BLaER1 (cell line): ENCODE measurements around the gene KHDC3L.
A peak's percentile ranks its signal among the peaks of the same experiment; 100 is the strongest.
"Not testable (repeated sequence)": the region's sequence is repeated elsewhere in the genome, so short reads cannot be mapped to it uniquely, and the experiment has no call there.

Experiments used
- H3K27ac ChIP-seq: shearing (Covaris generic); formaldehyde crosslinking; 2 replicates; pipeline ENCODE4 v1.8.1; 2022
- H3K27me3 ChIP-seq: shearing (Covaris generic); formaldehyde crosslinking; 2 replicates; pipeline ENCODE4 v1.8.1; 2022
- H3K36me3 ChIP-seq: shearing (Covaris generic); formaldehyde crosslinking; 2 replicates; pipeline ENCODE4 v1.8.1; 2022
- H3K4me1 ChIP-seq: shearing (Covaris generic); formaldehyde crosslinking; 2 replicates; pipeline ENCODE4 v1.8.1; 2022
- H3K4me2 ChIP-seq: shearing (Covaris generic); formaldehyde crosslinking; 2 replicates; pipeline ENCODE4 v1.8.1; 2022
- H3K4me3 ChIP-seq: shearing (Covaris generic); formaldehyde crosslinking; 2 replicates; pipeline ENCODE4 v1.8.1; 2022
- H3K9ac ChIP-seq: shearing (Covaris generic); formaldehyde crosslinking; 2 replicates; pipeline ENCODE4 v1.8.1; 2022
- H3K9me3 ChIP-seq: shearing (Covaris generic); formaldehyde crosslinking; 2 replicates; pipeline ENCODE4 v1.8.1; 2022
- H4K20me1 ChIP-seq: shearing (Covaris generic); formaldehyde crosslinking; 2 replicates; pipeline ENCODE4 v1.8.1; 2022
- Cebpa-rat ChIP-seq: shearing (Covaris generic); IDR thresholded peaks from 2 replicates; pipeline ENCODE4 v1.8.1; 2022

Gene KHDC3L

DNA sequence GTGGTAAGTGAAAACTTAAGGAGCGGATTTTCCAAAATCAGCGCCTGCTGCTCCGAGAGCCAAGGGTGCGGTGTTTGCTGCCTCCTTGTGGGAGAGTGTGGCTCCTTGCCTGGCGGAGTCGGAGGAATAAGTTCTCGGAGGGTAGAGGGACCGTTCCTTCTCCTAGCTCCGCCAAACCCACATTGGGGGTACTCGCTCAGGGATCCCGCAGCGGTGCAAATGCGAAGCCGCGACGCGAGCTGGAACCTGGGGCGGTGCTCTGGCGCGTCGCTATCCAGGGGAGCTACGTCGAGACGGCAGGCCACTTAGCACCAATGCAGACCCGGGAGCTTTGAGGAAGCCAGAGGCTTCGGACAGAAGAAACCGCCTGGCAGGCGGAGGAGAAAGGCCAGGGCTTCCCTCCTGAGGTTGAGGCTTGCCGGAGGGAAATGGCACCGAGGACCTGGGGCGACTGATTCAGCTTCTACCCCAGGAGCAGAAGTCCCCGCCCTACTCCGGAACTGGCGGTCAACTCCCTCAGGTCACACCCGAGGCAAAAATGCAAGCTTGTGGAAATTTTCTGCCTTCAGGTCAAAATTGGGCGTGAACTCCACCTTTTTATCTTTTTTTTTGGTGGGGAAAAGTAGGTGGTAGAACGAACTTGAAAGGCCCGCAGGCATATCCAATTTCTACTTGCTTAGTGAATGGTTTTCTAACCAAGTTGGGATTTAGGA, 26.5 kb downstream of the KHDC3L start:
- H3K27me3 ChIP-seq: peaks cover 25% of the 10 kb centered on the region
- no peak for TF ChIP-seq Cebpa-rat
- peak overlapping the region; percentile 32; the same call in 1 of the 2 replicates for H3K9ac ChIP-seq
- no peaks in the 10 kb centered on the region for H3K36me3 ChIP-seq
- no peaks in the 10 kb centered on the region for H4K20me1 ChIP-seq
- H3K4me1 ChIP-seq: peaks cover 7% of the 10 kb centered on the region; the same call in 1 of the 2 replicates
- peak overlapping the region; percentile 62 for H3K4me3 ChIP-seq
- H3K4me2 ChIP-seq: peak overlapping the region; percentile 83
- H3K27ac ChIP-seq: no peak overlapping the region
- H3K9me3 ChIP-seq: 0 out of 2 replicates have a peak, but pooled peaks cover 2% of the 10 kb centered on the region

DNA sequence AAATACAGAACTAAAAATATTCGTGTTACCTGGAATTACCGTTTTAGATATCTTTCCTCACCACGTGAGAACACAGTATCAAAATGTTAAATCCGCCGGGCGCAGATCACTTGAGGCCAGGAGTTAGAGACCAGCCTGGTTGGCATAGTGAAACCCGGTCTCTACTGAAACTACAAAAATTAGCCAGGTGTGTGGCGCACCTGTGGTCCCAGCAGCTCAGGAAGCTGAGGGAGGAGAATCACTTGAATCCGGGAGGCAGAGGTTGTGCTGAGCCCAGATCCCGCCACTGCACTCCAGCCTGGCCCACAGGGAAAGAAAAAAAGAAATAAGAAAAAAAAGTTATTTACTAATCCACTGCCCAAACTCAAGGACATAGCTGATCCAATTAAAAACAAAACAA, 27.4 kb downstream of the KHDC3L start:
- Histone ChIP-seq H3K27me3 (peaks cover 25% of the 10 kb centered on the region), H3K4me2 (0 out of 2 replicates have a peak overlapping the region, but pooled peaks have one; percentile 17), H3K4me1 (peaks cover 7% of the 10 kb centered on the region; the same call in 1 of the 2 replicates), H3K9ac (no peak overlapping the region), H3K36me3 (0 out of 2 replicates have a peak, but pooled peaks cover 3% of the 10 kb centered on the region), H4K20me1 (no peaks in the 10 kb centered on the region), H3K27ac (no peak overlapping the region), H3K4me3 (no peak overlapping the region), H3K9me3 (peaks cover 11% of the 10 kb centered on the region)
- TF ChIP-seq Cebpa-rat: no peak

DNA sequence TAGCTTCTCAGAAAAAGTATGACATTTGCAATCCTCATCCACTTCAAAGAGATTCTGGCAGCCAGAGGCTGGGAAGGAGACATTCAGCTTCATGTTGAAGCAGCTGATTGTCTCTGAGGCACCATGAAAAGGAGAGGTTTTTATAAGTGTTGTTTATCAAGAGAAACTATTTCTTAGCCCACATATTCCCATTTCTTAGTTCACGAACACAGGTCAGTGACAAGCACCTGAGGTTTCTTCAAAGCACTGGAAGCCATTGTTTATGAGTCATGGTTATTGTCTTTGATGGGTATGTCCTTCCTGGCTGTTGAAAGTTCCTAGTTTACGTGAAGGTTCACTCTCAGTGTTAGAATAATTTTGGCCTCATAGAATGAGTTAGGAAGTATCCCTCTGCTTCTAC, 29.2 kb downstream of the KHDC3L start:
- no peak overlapping the region for H3K27ac ChIP-seq
- H3K4me1 ChIP-seq: peaks cover 7% of the 10 kb centered on the region; the same call in 1 of the 2 replicates
- 0 out of 2 replicates have a peak, but pooled peaks cover 5% of the 10 kb centered on the region for H3K36me3 ChIP-seq
- no peak overlapping the region for H3K4me3 ChIP-seq
- H3K9ac ChIP-seq: no peak overlapping the region
- peaks cover 25% of the 10 kb centered on the region for H3K27me3 ChIP-seq
- no peaks in the 10 kb centered on the region for H4K20me1 ChIP-seq
- H3K4me2 ChIP-seq: no peak overlapping the region
- H3K9me3 ChIP-seq: peaks cover 16% of the 10 kb centered on the region
- no peak for TF ChIP-seq Cebpa-rat

DNA sequence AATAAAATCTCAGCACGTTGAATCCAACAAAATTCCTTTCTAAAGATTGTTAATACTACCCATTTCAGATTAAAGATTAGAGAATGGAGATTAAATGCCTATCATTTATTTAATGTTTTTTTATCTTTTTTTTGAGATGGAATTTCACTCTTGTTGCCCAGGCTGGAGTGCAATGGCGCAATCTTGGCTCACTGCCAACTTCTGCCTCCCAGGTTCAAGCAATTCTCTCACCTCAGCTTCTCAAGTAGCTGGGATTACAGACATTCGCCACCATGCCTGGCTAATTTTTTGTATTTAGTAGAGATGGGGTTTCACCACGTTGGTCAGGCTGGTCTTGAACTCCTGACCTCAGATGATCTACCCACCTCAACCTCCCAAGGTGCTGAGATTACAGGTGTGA, 29.7 kb downstream of the KHDC3L start:
- not testable (repeated sequence) for H3K4me3 ChIP-seq, H3K4me1 ChIP-seq, H3K9ac ChIP-seq, H3K27ac ChIP-seq, H3K36me3 ChIP-seq, H3K4me2 ChIP-seq, H4K20me1 ChIP-seq
- Histone ChIP-seq H3K9me3 (peaks cover 16% of the 10 kb centered on the region), H3K27me3 (peaks cover 25% of the 10 kb centered on the region)

DNA sequence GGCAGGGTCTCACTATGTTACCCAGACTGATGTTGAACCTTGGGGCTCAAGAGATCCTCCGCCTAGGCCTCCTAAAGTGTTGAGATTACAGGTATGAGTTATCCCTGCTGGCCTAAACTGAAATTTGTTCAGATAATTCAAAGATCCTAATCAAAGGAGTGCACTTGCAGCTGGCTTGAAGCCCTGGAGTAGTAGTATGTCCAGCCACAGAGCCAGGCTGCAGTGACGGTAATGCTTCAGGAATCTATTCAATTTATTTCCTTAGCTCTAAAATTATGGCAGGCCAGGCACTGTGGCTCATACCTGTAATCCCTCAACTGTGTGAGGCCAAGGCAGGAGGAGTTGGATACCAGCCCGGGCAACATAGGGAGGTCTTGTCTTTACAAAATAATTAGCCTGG, 30.8 kb downstream of the KHDC3L start:
- no peak overlapping the region for H3K4me3 ChIP-seq
- no peak overlapping the region for H3K4me2 ChIP-seq
- H4K20me1 ChIP-seq: no peaks in the 10 kb centered on the region
- H3K4me1 ChIP-seq: peaks cover 7% of the 10 kb centered on the region; the same call in 1 of the 2 replicates
- no peak for TF ChIP-seq Cebpa-rat
- H3K36me3 ChIP-seq: 0 out of 2 replicates have a peak, but pooled peaks cover 5% of the 10 kb centered on the region
- H3K27me3 ChIP-seq: peaks cover 18% of the 10 kb centered on the region
- no peak overlapping the region for H3K9ac ChIP-seq
- H3K27ac ChIP-seq: no peak overlapping the region
- peaks cover 16% of the 10 kb centered on the region for H3K9me3 ChIP-seq

DNA sequence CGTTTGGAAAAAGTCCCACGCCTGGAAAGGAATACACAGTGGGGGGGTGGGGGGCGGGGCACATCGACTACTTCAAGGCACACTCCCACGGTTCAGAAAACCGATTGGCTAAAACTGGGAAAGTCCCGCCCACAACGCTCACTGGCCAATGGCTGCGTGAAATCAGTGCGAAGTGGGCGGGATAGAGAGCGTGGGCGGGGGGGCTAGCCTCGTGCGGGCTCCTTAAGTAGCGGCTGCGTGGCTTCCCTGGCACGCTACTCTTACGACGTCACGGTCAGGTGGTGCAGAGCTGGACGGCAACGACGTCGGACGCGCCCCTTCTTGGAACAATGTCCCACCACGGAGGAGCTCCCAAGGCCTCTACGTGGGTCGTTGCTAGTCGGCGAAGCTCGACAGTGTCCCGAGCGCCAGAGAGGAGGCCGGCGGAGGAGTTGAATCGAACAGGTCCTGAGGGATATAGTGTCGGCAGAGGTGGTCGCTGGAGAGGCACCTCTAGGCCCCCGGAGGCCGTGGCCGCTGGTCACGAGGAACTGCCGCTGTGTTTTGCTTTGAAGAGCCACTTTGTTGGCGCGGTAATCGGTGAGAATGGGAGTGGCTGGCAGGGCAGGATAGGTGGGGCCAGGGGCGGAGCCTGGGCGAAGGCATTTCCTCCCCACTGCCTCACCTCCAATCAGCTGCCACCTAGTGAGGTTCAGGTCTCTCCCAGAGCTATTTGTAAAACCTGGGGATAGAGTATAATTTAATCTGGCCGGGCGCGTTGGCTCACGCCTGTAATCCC, 32.3 kb downstream of the KHDC3L start, which contains the start of gene DDX43:
Gene DDX43, plus strand, starts transcription at position 252 of the 778 bp plus-strand sequence. Its CDS starts 78 bp downstream, at position 330.
- Histone ChIP-seq H3K36me3 (0 out of 2 replicates have a peak, but pooled peaks cover 5% of the 10 kb centered on the region), H4K20me1 (no peaks in the 10 kb centered on the region), H3K9me3 (peaks cover 16% of the 10 kb centered on the region), H3K27me3 (peaks cover 4% of the 10 kb centered on the region; the same call in 1 of the 2 replicates), H3K4me2 (no peak within 1 kb of the TSS), H3K4me3 (no peak within 1 kb of the TSS), H3K4me1 (no peaks in the 10 kb centered on the region), H3K9ac (no peak within 1 kb of the TSS), H3K27ac (no peak within 1 kb of the TSS)
- no peak for TF ChIP-seq Cebpa-rat

DNA sequence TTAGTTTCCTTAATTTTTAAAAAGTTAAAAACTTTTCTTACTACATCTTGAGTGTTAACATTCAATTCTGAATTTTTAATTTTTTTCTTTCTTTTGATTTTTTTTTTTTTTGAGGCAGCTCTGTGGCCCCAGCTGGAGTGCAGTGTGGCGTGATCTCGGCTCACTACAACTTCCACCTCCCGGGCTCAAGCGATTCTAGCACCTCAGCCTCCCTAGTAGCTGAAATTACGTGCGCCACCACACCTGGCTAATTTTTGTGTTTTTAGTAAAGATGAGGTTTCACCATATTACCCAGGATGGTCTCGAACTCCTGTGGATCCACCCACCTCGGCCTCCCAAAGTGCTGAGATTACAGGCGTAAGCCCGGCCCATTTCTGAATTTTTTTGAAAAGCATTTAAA, 33.4 kb downstream of the KHDC3L start:
- no peak overlapping the region for H3K4me2 ChIP-seq
- H4K20me1 ChIP-seq: no peaks in the 10 kb centered on the region
- peaks cover 16% of the 10 kb centered on the region for H3K9me3 ChIP-seq
- no peak for TF ChIP-seq Cebpa-rat
- H3K27ac ChIP-seq: no peak overlapping the region
- H3K4me1 ChIP-seq: no peaks in the 10 kb centered on the region
- H3K4me3 ChIP-seq: no peak overlapping the region
- no peak overlapping the region for H3K9ac ChIP-seq
- 0 out of 2 replicates have a peak, but pooled peaks cover 5% of the 10 kb centered on the region for H3K36me3 ChIP-seq
- no peaks in the 10 kb centered on the region for H3K27me3 ChIP-seq

DNA sequence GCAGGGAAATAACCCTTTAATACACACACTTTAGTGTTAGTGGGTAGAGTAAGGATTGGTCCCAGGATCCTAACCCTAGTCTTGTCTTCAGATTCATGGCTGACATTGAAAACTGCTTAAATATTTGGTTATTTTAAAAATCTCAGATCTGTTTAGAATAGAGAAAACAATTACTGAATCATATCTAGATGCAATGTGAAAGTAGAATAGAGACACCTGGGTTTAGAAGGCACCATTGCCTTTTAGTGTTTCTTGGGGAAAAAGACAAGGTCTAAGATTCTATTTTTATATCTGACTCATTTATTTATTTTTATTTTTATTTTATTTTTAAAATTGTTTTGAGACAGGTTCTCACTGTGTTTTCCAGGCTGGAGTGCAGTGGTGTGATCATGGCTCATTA, 38.2 kb downstream of the KHDC3L start:
- H3K27ac ChIP-seq: no peak overlapping the region
- TF ChIP-seq Cebpa-rat: no peak

DNA sequence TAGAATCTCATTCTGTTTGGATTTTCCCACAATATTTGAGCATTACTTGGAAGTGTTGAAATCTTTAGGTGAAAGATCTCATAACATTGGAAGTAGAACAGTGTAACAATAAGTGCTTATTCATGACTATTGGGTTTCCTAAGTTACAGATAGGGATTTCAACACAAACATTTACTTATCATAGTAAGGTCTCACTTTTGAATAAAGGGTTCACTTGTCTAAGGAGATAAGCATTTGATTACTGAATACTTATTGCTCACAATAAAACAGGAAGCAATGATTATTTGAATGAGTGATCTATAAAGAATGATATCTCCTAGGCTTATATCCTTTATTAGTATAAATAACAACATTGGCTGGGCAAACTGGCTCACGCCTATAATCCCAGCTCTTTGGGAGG, 46.9 kb downstream of the KHDC3L start:
- Histone ChIP-seq H3K4me2 (no peak overlapping the region), H3K4me3 (no peak overlapping the region), H3K36me3 (no peaks in the 10 kb centered on the region), H4K20me1 (no peaks in the 10 kb centered on the region), H3K27ac (no peak overlapping the region), H3K4me1 (no peaks in the 10 kb centered on the region), H3K27me3 (no peaks in the 10 kb centered on the region), H3K9me3 (no peaks in the 10 kb centered on the region), H3K9ac (no peak overlapping the region)
- TF ChIP-seq Cebpa-rat: no peak

More for the DNA sequence above, 38.2 kb downstream of the KHDC3L start:
- no peaks in the 10 kb centered on the region for H3K9me3 ChIP-seq
- H3K4me1 ChIP-seq: no peaks in the 10 kb centered on the region
- no peak overlapping the region for H3K9ac ChIP-seq
- H3K27me3 ChIP-seq: no peaks in the 10 kb centered on the region
- no peaks in the 10 kb centered on the region for H3K36me3 ChIP-seq
- no peak overlapping the region for H3K4me2 ChIP-seq
- no peak overlapping the region for H3K4me3 ChIP-seq
- no peaks in the 10 kb centered on the region for H4K20me1 ChIP-seq

DNA sequence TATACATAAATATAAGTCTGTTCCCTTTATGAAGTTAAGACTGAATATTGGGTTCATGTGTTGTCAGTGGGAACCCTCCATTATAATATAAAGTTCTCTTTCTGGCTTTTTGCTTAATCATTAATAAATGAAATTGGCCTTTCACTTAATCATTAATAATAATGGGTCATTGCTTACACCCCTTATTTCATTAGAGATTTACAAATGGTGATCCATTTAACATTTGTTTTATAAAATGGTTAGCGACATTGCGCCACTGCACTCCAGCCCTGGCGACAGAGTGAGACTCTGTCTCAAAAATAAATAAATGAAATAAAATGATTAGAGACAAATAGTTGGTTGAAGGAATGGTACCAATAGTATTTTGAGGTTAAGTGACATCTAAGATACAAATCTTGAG, 50.6 kb downstream of the KHDC3L start:
- no peak overlapping the region for H3K9ac ChIP-seq
- H3K9me3 ChIP-seq: no peaks in the 10 kb centered on the region
- no peak overlapping the region for H3K4me3 ChIP-seq
- H3K27me3 ChIP-seq: no peaks in the 10 kb centered on the region
- peaks cover 24% of the 10 kb centered on the region for H3K36me3 ChIP-seq
- no peak overlapping the region for H3K27ac ChIP-seq
- H3K4me2 ChIP-seq: no peak overlapping the region
- no peaks in the 10 kb centered on the region for H3K4me1 ChIP-seq
- no peak for TF ChIP-seq Cebpa-rat
- H4K20me1 ChIP-seq: no peaks in the 10 kb centered on the region
